ENCODE measurements around the gene QSOX1. TPM values are rescaled to one million over a fixed set of nuclear protein-coding genes. Genes with fewer than 3 reads are reported as not detected.

Gene QSOX1
- total RNA-seq, 1 donor from 2014 or later, result 156 TPM

GRCh38 chr1:180252638-180253536, 98.2 kb downstream of the QSOX1 start:
- Histone ChIP-seq H2AFZ (ENCODE audit: low read depth, low read length) (no peak overlapping the region), H3K9ac (ENCODE audit: low read length) (no peak overlapping the region), H4K20me1 (ENCODE audit: insufficient read depth, low read length) (no peaks in the 10 kb centered on the region), H3K4me3 (ENCODE audit: insufficient read depth, low read depth, low read length) (no peak overlapping the region), H3K27ac (ENCODE audit: low read depth, low read length) (no peak overlapping the region), H3K79me2 (ENCODE audit: insufficient read depth, low read length) (no peaks in the 10 kb centered on the region), H3K9me3 (ENCODE audit: insufficient read depth, low read depth, low read length) (no peaks in the 10 kb centered on the region), H3K4me2 (ENCODE audit: low read length) (no peak overlapping the region), H3K4me1 (ENCODE audit: insufficient read depth, low read length) (peaks cover 2% of the 10 kb centered on the region), H3K27me3 (ENCODE audit: insufficient read depth, low read length) (no peaks in the 10 kb centered on the region), H3K36me3 (ENCODE audit: insufficient read depth, low read length) (no peaks in the 10 kb centered on the region)
- no peak overlapping the region for H3K27ac Mint-ChIP-seq (ENCODE audit: unreplicated experiment)
- peaks cover 2% of the 10 kb centered on the region for H3K9me3 Mint-ChIP-seq (ENCODE audit: unreplicated experiment)
- H3K27me3 Mint-ChIP-seq (ENCODE audit: low read depth, unreplicated experiment), result peaks cover 21% of the 10 kb centered on the region
- no peak for FAIRE-seq
- H3K4me3 Mint-ChIP-seq (ENCODE audit: unreplicated experiment), result no peak overlapping the region
- no peak for TF ChIP-seq EZH2 (IDR thresholded peaks at IDR 0.05; ENCODE audit: insufficient read depth, low read length)
- TF ChIP-seq CTCF (IDR thresholded peaks at IDR 0.05; ENCODE audit: insufficient read depth, low read depth, low read length), result peak; percentile 75
- H3K4me1 Mint-ChIP-seq (ENCODE audit: low read depth, unreplicated experiment), result peaks cover 26% of the 10 kb centered on the region
- no peak for DNase-seq (ENCODE audit: low read depth)
- no peaks in the 10 kb centered on the region for H3K36me3 Mint-ChIP-seq (ENCODE audit: low read depth, unreplicated experiment)

Other genes starting within 250 kb of the QSOX1 start
- gene CEP350, start 200.1 kb upstream of the QSOX1 start, total RNA-seq, result 28.8 and 29.2 TPM in 2 replicates
- gene LHX4, start 75.4 kb downstream of the QSOX1 start, total RNA-seq, result 0.14 and 0.36 TPM in 2 replicates

Data from astrocyte (in vitro differentiated cells and primary cell).